Body of pancreas (tissue), 4 donors: Measurements from ENCODE around the gene KLF15.

ENCODE experiments used
- POLR2A ChIP-seq, 3 donors: fragments of 450-650 bp; IDR thresholded peaks; one replicate each; pipeline ENCODE4 v1.6.1; 2016; ENCODE audit warnings: antibody characterized with exemption in 3 of 3, mild to moderate bottlenecking in 2 of 3
- TF ChIP-seq, protein P1 (sequence below), 7 experiments: fragments of 450-650 bp in 4 of 7; fragments of 200-600 bp in 3 of 7; sonication (generic) in 3 of 7; IDR thresholded peaks; one replicate each; pipeline ENCODE4 v1.5.1; 2016 to 2019; ENCODE audit warnings: antibody characterized with exemption in 7 of 7

DNA sequence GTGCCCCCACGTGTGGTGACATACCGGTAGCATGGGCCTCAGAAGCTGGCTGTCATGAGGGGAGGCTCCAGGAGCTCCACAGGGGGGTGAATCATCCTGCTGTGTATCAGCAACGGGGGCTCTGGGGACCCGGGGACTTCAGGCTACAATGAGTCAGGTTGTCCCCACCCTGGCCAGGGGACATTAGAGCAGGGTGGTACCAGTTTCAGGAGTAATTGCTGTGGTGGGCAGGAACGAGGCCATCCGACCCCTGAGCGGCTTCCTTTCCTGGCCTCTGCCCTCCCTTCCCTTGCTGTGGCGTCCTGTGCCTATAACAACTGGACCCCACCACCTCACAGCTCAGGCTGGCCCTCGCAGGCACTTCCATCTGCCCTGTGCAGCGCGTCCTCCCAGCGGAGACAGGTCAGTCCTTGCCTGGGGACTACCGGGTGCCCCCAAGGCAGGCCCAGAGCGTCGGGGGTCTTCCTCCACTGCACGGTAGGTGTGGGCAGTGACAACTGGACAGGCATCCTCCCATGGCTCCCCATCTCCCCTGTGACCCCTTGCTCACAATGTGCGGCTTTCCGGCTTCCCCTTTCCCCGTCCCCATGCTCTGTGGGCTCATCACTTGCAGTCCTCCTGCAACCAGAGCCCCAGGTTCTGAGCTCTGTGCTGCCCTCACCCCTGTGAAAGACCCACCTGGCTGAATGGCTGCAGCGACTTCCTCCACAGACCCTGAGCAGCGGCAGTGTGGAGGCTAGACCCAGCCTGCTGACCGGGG lies 57.0 kb downstream of the KLF15 start:
- TF ChIP-seq, protein P1, sequence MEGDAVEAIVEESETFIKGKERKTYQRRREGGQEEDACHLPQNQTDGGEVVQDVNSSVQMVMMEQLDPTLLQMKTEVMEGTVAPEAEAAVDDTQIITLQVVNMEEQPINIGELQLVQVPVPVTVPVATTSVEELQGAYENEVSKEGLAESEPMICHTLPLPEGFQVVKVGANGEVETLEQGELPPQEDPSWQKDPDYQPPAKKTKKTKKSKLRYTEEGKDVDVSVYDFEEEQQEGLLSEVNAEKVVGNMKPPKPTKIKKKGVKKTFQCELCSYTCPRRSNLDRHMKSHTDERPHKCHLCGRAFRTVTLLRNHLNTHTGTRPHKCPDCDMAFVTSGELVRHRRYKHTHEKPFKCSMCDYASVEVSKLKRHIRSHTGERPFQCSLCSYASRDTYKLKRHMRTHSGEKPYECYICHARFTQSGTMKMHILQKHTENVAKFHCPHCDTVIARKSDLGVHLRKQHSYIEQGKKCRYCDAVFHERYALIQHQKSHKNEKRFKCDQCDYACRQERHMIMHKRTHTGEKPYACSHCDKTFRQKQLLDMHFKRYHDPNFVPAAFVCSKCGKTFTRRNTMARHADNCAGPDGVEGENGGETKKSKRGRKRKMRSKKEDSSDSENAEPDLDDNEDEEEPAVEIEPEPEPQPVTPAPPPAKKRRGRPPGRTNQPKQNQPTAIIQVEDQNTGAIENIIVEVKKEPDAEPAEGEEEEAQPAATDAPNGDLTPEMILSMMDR (IDR thresholded peaks at IDR 0.05): no peak
- no peak for TF ChIP-seq POLR2A (IDR thresholded peaks at IDR 0.05)
